NCI-H2227 treated with DMSO at 0.1 percent for 48 hours (cell line): ENCODE data around the gene MAST3.
A peak's percentile ranks its signal among the peaks of the same experiment; 100 is the strongest.

Experiments
- DNase-seq: peaks from one replicate; lab custom pipeline; 2025; lab: John Stamatoyannopoulos, UW

The MAST3 gene

DNA sequence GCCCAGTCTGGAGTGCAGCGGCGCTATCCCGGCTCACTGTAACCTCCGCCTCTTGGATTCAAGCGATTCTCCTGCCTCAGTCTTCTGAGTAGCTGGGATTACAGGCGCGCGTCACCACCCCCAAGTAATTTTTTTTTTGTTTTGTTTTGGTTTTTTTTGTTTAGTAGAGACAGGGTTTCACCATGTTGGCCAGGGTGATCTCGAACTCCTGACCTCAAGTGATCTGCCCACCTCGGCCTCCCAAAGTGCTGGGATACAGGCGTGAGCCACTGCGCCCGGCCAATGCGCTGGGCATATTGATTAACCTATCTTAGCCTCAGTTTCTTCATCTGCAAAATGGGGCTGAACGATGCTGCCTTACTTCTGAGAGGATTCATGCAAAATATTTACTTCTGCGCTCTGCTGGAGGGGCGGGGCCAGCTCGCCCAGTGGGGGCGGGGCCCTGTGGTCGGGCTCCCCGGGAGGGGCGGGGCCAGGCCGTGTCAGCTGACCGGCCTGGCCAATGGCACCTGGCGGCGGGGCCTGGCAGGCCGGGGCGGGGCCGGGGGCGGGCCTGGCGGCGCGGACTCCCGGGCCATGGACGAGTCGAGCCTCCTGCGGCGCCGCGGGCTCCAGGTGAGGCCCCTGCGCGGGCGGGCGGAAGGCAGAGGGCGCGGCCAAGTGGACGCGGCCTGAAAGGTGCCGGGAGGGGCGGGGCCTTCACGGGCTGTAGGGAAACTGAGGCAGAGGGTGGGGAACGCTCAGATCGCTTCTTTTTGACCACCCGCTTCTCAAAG lies at the start of gene MAST3:
Gene MAST3 (plus strand): TSS at position 562 of the 776 bp plus-strand sequence. CDS start 15 bp downstream, at position 577.
- peak; percentile 15 for DNase-seq

DNA sequence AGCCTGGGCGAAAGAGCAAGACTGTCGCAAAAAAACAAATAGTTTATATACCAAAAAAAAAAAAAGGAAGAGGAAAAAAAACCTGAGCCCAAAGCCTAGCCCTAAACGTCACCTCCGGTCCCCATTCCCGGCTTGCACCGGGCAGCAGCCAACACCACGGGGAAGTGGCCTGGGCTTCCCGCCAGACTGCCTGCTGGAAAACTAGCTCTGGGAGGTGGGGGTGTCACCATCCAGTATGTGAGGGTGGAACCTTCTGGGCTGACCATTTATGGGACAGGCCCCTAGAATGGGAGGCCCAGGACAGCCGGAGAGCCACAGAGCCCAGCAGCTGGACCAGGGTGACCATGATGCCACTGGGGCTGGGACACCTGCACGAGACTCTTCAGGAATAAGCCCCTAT lies 48.2 kb upstream of the MAST3 start:
- no peak for DNase-seq

- DNase-seq: no peak
These were observed 45.7 kb upstream of the MAST3 start for GRCh38 chr19:18051887-18052286.

DNA sequence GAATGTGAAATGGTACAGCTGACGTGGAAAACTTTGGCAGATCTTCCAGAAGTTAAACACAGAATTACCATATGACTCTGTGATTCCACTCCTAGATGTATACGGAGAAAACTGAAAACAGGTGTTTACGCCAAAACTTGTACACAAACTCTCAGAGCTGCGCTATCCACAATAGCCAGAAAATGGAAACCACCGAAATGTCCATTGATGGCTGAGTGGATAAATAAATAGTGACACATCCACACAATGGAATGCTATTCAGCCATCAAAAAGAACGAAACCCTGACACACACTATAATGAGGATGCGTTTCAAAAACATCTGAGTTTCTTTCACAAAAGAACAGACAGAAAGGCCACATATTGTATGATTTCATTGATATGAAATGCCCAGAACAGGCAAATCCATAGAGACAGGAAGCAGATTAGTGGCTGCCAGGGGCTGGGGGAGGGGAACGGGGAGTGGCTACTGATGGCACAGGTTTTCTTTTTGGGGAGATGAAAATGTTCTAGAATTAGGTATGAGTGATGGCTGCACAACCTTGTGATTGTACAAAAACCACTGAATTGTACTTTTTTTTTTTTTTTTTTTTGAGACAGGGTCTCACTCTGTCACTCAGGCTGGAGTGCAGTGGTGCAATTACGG lies 43.9 kb upstream of the MAST3 start:
- no peak for DNase-seq

DNA sequence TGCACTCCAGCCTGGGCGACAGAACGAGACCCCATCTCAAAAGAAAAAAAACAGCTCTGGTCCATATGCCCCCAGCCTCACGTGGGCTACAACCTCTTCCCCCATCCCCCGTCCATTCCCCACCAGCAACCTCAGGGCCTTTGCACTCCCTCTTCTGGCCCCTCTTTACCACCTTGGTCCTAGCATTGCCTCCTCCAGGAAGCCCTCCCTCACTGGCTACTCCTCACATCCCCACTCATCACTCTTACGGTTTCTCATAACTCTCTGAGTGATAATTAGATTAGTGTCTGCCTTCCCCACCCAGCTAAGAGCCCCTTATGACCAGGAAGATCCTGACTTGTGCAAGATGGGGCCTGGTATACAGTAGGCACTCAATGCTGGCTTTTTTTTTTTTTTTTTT lies 41.6 kb upstream of the MAST3 start:
- DNase-seq: no peak

DNA sequence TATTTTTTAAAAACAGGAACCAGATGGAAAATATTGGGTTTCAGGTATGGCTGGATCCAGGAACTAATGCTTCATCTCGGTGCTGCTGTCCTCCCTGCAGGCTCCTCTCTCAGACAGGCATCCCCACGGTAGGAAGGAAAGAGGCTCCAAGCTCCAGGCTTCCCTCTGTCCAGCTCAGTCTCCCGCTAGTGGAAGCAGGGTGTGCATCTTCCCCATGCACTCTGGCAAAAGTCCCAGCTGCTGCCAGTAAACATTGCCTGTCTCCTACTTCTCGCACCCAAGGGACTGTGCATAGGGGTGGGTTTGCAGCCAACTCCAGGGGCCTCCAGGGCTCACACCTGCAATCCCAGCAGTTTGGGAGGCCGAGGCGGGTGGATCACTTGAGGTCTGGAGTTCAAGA lies 40.0 kb upstream of the MAST3 start:
- DNase-seq: no peak

DNA sequence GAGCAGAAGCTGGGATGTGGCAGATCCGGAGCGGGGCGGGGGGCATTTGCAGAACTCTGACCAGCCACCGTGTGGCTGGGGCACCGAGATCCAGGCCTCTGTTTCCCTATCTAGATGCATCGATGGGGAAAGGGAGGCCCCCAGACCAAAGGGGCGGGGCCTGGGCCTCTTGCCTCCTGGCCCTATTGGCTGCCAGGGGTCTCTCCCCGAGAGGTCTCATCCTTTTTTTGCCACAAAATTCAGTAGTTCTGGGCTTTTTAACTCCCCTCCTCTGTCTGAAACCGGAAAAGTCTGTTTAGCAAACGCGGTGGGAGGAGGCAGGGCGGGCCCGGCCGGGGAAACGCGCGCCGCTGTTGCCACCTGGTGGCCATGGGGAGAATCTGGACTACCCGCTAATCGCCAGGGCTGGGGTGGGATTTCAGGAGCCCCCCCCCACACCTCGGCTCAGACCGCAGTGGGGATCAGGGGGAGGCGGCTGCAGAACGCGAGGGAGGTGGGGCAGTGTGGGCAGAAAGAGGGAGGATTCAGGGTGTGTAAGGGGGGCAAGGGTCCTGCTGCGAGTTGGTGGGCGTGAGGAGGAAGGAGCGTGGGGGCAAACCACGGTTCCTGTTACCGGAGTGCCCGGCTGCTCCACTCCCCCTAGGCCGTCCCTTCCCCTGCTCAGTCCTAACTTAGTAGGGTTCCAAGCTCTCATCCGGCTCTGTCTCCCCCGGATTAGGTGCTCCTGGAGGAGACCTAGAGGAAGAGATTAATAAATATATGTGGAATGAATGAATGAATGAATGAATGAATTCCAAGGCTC lies 39.2 kb upstream of the MAST3 start:
- DNase-seq: peak; percentile 45

- no peak for DNase-seq
These were observed 38.3 kb upstream of the MAST3 start for GRCh38 chr19:18059297-18059696.

- DNase-seq: no peak
These were observed 37.7 kb upstream of the MAST3 start for GRCh38 chr19:18059902-18060301.

DNA sequence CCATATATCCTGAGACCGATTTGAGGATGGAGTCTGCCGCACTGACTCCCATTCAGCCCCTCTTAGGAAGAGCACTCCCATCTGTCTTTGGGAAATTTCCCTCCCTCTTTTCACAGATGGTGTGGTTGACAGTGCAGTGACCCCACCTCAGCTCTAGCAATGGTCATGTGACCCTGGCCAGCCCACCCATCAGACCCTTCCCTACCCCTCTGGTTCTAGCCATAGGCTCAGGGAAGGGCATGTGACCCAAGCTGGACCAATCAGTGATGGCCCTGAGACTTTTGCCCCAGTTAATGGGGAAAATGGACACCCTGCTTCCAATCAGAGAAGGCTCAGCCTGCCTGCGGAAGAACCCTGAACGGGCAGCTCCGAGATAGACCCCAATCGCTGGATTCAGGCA lies 37.1 kb upstream of the MAST3 start:
- DNase-seq: no peak

GRCh38 chr19:18062028-18062427 lies 35.5 kb upstream of the MAST3 start:
- no peak for DNase-seq

DNA sequence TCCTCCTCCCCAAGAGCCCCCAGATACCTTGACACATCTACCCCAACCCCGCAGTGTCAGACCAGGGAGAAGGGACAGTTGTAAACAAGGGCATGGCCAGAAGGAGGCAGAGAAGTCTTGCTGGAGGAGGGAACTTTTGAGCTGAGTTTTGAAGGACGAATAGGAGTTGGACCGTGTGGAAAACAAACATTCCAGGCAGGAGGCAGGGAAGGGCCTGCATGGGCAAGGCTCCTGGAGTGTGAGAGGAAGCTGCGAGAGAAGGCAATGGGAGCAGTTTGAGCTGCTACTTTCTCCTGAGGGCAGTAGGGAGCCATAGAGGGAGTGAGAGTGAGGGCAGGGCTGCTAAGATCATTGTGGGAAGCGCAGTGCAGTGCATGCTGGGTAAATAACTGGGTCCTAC lies 34.1 kb upstream of the MAST3 start:
- no peak for DNase-seq

- no peak for DNase-seq
These were observed 32.4 kb upstream of the MAST3 start for GRCh38 chr19:18065173-18065495.

- no peak for DNase-seq
These were observed 29.2 kb upstream of the MAST3 start for GRCh38 chr19:18068395-18068794.

GRCh38 chr19:18069383-18069782 lies 28.2 kb upstream of the MAST3 start:
- no peak for DNase-seq

DNA sequence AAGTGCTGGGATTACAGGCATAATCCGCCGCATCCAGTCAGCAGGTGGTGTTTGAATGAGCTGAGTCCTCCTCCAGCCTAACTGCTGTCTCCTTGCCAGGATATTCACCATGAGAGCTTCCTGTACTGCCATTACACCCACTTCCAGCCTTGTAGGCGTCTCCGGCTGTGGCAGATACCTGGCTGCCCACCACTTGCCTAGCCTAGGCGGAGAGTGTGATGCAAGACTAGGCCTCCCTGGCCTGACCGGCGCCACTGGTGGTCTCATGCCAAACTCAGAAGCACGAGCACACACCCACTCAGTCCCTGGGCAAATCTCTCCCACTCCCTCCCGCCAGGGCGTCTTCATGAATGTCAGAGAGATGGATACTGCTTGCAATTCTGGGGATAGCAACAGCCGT lies 27.4 kb upstream of the MAST3 start:
- no peak for DNase-seq

- no peak for DNase-seq
These were observed 25.2 kb upstream of the MAST3 start for GRCh38 chr19:18072335-18072734.

GRCh38 chr19:18073197-18073596 lies 24.4 kb upstream of the MAST3 start:
- DNase-seq: no peak

GRCh38 chr19:18074192-18074591 lies 23.4 kb upstream of the MAST3 start:
- no peak for DNase-seq

DNA sequence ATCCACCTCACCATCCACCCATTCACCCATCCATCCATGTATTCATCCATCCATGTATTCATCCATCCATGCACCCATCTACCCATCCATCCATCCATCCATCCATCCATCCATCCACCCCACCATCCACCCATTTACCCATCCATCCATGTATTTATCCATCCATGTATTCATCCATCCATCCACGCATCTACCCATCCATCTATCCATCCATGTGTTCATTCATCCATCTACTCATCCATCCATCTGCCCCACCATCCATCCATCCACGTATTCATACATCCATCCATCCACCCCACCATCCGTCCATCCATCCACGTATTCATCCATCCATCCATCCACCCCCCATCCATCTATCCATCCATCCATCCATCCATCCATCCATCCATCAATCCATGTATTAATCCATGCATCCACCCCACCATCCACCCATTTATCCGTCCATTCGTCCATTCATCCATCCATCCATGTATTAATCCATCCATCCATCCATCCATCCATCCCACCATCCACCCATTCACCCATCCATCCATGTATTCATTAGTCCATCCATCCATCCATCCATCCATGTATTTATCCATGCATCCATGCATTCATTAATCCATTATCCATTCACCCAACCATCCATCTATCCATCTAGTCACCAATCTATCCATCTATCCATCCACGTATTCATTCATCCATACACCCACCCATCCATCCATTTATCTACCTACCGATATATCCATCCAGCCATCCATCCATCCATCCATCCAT lies 13.5 kb upstream of the MAST3 start:
- no peak for DNase-seq

- no peak for DNase-seq
These were observed 11.7 kb upstream of the MAST3 start for GRCh38 chr19:18085702-18086457.
